NOMO-1 treated with dmso at 0.1 percent for 144 hours (cell line): Measurements from ENCODE around the gene HIVEP3.
A peak's percentile ranks its signal among the peaks of the same experiment; 100 is the strongest.

ENCODE experiments used
- DNase-seq: peaks from one replicate; lab custom pipeline; 2025; ENCODE audit not compliant: unreplicated experiment; lab: John Stamatoyannopoulos, UW

HIVEP3 gene

DNA sequence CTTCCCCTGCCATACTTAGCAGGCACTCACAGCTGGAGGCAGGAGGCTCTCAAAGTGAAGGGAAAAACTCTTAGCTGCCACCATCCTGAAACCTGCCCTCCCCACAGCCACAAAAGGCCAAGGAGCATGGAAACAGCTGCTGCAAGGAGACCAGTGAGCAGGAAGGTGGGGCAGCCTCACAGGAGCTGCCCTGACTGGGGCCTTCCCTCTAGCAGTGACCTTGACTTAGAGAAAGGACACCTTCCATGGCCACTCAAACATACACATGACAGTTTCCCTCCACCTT is 126.3 kb downstream of the HIVEP3 start:
- DNase-seq: no peak

DNA sequence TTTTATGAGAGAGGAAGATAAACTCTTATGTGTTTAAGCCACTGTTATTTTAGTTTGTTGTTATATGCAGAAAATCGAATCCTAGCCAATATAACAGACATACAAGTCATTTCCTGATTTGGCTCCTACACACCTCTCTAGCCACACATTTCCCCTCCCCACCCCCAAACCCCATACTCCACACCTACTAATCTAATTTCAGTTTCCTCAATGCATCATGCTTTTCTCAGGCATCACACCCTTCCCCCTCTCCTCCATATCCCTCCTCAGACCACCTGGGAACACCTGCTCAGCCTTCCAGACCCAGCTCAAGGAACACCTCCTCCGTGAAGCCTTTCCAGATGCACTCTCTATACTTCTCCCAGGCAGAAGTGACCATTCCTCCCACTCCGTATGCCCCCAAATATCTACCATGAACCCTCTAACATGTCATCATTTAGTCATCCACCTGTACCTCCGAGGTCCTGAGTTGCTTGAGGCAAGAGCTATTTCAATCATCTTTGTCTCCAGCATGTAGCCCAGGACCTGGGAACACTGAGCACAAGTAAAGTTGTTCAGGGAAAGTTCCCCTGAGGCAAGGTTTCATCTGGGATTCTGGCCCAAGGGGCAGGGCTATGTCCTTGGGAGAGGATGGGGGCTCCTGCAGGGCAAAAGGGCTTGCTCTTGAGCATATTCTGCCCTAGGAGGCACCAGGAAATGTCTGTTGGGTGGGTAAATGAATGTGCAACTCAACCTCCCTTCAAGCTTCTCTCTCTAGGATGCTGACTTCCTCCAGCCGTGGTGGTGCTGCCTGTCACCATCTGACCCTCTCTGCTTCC is 126.8 kb downstream of the HIVEP3 start:
- DNase-seq: no peak

GRCh38 chr1:41790351-41790750 is 128.4 kb downstream of the HIVEP3 start:
- DNase-seq: no peak

GRCh38 chr1:41789661-41790330 is 128.9 kb downstream of the HIVEP3 start:
- no peak for DNase-seq

- no peak for DNase-seq
Observed at GRCh38 chr1:41788427-41788826, 130.3 kb downstream of the HIVEP3 start.

DNA sequence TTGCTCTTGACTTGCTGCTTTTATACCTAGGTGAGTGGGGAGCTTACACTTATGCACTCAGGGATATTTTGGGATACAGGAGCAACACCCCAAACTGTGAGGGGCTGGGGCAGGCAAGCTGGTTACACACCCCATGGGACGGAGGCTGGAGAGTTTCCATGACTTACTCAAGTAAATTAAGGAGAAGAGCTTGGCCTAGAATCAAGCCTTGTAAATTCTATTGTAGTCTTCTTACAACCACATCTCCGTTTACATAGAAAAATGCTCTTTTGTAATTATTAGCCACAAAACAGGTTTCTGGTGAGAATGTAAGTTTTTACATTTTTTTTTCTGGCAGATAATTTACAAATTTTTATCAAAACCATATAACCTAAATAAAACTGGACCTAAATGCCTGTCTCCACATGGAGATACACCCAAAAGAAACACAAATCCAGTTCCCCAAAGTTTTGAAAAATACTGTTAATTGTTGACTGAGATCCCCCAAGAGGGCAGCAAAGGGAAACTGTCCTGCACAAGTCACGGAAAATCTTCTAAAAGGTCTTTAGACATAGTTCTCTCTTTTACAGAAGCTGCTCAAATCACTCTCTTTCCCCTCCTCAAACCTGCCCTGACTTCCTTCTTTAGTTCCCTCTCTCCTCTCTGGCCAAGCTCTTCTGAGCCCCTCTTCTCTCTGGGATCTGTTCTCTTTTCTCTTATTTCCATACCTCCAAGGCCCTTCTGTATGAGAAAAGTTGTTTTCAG is 134.0 kb downstream of the HIVEP3 start:
- peak; percentile 61 for DNase-seq

GRCh38 chr1:41783189-41783639 is 135.5 kb downstream of the HIVEP3 start:
- no peak for DNase-seq

- DNase-seq: no peak
Observed at GRCh38 chr1:41780916-41781315, 137.8 kb downstream of the HIVEP3 start.

GRCh38 chr1:41780322-41780721 is 138.4 kb downstream of the HIVEP3 start:
- no peak for DNase-seq

DNA sequence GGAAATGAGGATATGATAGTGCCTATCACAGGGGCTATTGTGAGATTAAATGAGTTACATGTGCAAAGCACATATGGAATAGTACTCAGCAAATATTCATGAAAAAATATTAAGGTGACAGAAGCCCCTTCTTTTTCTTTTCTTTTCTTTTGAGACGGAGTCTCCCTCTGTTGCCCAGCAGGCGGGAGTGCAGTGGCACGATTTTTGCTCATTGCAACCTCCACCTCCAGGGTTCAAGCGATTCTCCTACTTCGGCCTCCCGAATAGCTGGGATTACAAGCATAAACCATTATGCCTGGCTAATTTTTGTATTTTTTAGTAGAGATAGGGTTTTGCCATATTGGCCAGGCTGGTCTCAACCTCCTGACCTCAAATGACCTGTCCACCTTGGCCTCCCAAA is 139.4 kb downstream of the HIVEP3 start:
- no peak for DNase-seq

- no peak for DNase-seq
Observed at GRCh38 chr1:41777695-41778094, 141.0 kb downstream of the HIVEP3 start.

- DNase-seq: no peak
Observed at GRCh38 chr1:41776891-41777441, 141.8 kb downstream of the HIVEP3 start.

- DNase-seq: no peak
Observed at GRCh38 chr1:41775956-41776585, 142.7 kb downstream of the HIVEP3 start.

GRCh38 chr1:41774471-41774990 is 144.2 kb downstream of the HIVEP3 start:
- DNase-seq: no peak

- DNase-seq: no peak
Observed at GRCh38 chr1:41773842-41774241, 144.9 kb downstream of the HIVEP3 start.

DNA sequence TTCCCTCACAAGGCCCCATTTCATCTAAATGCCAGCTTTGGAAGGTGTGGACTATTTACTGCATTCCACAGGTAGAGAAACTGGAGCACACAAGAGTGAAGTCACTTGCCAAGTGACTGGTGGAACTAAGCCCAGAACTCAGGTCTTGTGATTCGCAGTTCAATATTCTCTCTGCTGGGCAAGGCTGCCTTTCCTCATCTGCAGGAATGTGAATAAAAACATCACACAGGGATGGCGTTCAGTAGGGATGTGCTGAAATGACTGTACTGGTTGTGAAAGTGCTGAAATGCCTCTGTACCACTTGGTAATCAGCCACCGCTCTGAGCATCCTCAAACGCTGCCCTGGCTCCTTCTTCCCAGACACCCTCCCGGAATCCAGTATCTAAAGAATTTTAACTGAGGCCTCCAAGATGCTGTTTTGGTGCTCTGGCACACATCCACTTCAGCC is 145.6 kb downstream of the HIVEP3 start:
- no peak for DNase-seq

- no peak for DNase-seq
Observed at GRCh38 chr1:41769068-41769467, 149.7 kb downstream of the HIVEP3 start.

- peak; percentile 64 for DNase-seq
Observed at GRCh38 chr1:41768583-41768982, 150.1 kb downstream of the HIVEP3 start.

DNA sequence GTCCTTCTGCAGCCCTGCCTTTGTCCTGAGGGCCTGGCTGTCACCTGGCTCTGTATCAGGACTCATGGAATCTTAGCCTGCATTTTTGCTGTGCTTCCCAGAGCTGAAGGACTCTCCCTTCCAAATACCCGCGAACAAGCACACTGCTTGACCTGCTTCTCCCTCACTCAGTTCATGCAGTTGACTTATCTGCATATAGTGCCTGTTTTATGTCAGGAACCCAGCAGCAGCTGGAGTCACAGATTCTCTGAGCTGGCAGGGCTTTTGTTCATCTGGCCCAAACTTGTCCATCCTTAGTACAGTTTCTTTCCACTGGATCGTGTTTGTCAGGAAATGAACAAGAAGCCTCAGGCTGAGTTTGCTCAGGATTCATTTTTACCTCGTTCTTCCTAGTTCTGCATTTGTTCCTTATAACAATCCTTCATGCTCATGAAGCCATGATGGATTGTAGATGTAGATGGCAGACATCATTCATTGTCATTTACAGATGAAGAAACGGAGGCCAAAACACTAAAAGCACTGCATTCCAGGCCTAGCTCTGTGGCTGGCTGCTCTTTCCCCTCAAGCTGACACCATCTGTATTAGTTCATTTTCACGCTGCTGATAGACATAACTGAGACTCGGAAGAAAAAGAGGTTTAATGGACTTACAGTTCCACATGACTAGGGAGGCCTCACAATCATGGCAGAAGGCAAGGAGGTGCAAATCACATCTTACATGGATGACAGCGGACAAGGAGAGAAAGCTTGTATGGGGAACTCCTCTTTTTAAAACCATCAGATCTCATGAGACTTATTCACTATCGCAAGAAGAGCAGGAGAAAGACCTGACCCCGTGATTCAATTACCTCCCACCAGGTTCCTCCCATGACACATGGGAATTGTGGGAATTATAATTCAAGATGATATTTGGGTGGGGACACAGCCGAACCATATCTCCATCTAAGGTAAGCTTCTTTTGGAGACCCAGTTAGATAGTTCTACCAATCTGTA is 150.9 kb downstream of the HIVEP3 start:
- no peak for DNase-seq

DNA sequence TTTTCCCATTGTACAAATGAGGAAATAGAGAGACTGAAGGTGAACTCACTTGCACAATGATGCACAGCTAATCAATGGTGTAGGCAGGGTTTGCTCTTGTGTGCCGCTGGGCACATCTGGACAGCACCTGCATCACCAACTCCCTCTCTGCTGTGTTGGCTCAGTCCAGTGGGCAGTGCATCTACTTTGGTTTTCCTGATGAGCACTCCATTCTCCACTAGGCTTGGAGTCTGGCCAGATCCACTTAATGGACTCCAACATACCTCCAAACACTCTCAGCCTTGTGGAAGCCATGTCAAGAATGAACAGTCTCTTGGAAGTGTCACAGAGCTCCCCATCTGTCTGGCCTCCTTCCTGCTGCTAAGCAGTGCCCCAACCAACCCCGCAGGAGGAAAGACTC is 152.2 kb downstream of the HIVEP3 start:
- no peak for DNase-seq
